HG02973 (cell line): ENCODE results near the gene CARD10.
"Not testable (repeated sequence)": the region's sequence is repeated elsewhere in the genome, so short reads cannot be mapped to it uniquely, and the experiment has no call there.

Source experiments
- ATAC-seq: cut with Tn5 transposase; IDR thresholded peaks from one replicate; pipeline ENCODE4 v1.9.1; 2021; ENCODE audit warnings: moderate library complexity; ENCODE audit not compliant: unreplicated experiment

Gene CARD10

DNA sequence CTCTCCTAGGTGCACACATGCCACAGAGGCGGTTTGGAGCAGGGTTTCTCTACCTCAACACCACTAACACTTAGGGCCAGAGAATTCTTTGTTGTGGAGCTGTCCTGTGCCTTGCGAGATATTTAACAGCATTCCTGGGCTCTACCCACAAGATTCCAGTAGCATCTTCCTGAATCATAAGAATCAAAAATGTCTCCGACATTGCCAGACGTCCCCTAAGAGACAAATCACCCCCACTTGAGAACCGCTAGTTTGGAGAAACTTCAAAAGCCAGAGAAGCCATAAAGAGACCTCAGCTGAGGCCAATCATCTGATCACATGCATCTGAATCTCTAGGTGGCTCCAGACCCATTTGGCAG is 49.1 kb downstream of the CARD10 start:
- no peak for ATAC-seq

DNA sequence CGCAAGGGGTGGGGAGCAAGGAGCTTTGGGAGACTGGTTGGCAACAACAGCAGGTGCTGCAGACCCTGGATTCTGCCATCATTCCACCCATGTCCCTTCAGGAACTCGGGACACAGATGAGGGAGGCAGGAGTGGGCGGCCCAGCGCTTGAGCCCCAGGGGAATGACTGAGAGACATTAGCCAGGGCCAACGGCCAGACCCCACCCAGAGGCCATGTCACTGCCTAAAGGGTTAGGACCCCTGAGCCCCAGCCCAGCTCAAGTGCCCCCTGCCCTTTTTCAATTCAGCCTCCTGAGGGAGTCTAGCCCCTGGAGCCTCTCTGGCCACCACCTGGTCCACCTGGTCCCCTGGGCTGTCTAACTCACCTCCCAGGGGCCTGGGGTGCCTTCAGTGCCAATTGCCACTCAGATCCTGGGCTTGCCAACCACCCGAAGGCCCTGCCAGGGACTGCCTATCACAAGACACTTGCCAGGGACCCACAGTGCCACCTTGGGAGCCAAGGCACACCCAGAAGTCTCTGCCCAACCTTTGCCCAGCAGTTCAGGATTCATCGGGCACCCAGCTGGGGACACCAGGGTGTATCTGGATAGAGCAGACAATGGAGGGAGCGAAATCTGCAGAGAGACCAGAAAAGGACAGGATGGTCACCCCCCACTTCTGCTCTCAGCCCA is 49.7 kb downstream of the CARD10 start:
- no peak for ATAC-seq

DNA sequence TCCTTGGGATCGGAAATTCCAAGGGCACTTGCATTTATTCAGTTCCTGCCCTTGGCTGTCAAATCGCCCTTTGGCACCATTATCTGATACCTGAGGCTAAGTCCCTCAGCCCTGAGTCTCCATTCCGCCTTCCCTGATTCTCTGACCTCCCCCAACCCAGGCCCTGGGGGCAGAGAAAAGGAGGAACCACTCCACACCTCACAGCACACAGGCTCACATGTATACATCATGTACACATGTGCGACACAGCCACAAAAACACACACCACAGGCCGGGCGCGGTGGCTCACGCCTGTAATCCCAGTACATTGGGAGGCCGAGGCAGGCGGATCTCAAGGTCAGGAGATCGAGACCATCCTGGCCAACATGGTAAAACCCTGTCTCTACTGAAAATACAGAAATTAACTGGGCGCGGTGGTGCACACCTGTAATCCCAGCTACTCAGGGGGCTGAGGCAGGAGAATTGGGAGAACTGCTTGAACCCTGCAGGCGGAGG is 51.0 kb downstream of the CARD10 start:
- not testable (repeated sequence) for ATAC-seq

DNA sequence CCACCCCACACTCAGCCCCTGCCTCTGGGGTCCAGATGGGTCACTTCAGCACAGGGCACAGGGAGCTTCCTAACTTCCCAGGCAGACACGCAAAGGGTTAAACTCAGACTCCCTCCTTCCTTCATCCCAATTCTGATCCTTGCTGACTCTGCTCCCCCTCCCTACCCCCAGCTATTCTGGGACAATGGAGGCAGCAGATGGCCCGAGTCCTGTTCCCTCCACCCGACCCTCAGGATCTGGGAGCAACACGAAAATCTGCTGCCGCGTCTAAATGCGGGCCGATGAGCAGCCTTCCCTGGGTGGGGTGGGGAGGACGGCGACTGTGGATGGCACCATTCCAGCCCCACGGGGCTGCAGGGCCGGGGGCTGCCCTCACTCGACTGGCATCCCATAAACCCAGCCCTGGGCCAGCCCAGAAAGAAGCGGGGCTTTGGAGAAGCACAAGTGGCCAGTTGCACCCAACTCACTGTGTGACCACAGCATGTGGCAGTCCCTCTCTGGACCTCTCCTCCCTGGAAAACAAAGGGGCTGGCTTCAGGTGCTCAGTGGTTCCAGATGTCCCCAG is 51.7 kb downstream of the CARD10 start:
- ATAC-seq = no peak

DNA sequence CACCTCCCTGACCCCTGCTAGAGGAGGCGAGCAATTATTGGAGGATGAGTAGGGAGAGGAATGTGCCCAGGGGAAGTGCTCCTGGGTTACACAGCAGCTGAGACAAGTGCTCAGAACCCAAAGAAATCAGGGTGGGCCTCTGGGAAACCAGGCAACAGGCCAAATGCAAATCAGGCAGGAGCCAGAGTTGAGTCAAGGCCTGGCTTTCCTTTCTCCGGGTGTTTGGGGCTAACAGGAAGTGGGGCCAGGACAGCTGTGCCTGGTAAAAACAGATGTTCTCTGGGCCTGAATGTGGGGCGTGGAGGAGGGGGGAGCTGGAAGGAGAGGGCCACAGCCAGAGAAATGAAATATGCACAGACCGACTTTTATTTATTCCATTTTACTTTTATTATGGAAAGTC is 55.0 kb downstream of the CARD10 start:
- ATAC-seq = no peak

DNA sequence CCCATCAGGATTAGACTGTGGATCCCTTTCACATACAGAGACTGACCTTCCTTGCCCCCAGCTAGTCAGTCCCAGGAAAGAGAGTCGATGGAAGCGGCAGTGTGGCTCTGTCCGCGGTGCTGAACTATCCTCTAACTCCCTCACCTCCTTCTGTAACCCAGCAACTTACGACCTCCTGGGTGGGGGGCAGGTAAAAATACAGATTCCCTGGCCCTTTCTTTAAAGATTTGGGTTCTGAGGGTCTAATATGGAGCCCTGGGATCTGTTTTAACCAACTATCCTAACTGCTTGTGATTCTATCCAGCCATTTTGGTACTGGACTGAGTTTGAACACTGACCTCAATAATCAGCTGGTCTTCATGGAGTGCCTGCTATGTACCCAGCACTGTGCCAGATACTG is 56.2 kb downstream of the CARD10 start:
- ATAC-seq = no peak

DNA sequence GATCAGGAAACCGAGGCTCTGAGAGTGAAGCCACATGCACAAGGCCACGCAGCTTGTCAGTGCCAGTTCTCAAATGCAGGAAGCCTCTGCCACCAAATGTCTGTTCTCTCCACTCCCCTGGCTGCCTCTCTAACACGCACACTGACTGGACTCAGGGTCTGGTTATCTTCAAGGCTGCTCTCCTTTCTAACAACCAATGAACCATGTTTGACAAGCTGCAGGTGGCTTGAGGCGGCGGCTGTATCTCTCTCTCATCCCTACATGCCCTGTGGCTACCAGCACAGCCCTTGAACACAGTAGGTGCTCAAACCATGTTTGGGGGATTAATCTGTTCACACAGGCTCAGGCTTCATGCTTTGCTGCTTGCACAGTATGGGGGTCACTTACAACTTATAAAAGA is 56.8 kb downstream of the CARD10 start:
- ATAC-seq = no peak

DNA sequence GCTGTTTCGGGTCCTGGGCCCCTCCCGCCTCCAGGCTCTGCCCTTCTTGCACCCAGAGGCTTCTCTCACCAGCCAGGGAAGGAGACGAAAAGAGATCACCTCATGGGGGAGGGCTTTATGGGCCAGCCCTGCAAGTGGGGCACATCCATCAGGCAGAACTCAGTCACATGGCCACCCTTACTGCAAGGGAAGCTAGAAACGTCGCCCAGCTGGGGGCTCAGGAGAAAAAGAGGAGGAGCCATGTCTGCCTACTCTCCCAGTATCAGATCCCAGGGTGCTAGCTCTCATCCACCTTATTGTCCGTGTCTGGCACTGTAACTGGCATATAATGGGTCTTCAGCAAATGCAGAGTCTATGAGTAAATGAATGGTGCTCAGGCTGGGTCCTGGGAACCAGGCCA is 57.3 kb downstream of the CARD10 start:
- ATAC-seq = no peak

DNA sequence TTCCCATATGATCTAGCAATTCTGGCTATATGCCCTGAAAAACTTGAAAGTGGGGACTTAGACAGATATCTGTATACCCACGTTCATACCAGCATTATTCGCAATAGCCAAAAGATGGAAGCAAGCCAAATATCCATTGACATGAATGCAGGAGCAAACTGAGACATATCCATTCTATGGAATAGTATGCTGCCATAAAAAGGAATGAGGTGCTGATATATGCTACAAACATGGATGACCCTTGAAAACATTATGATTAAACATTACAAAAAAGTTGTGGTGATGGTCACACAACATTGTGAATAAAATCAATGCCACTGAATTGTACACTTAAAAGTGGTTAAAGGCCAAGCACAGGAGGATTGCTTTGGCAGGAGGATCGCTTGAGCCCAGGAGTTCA is 58.5 kb downstream of the CARD10 start:
- no peak for ATAC-seq

DNA sequence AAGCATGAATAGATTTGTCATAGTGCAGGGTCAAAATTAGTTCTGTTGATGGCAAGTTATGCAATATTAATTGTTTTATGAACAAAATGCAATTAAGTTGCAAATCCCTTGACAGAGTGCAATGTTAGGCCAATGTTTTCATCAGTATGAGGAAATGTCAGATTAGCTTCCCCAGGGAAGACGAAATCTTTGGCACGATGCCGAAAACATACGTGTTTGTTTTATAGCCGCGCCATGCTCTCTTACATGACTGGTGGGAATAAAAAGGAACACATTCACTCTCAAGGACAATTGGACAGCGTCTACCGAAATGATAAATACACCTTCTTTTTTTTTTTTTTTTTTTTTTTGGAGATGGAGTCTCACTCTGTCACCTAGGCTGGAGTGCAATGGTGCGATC is 60.0 kb downstream of the CARD10 start:
- no peak for ATAC-seq

DNA sequence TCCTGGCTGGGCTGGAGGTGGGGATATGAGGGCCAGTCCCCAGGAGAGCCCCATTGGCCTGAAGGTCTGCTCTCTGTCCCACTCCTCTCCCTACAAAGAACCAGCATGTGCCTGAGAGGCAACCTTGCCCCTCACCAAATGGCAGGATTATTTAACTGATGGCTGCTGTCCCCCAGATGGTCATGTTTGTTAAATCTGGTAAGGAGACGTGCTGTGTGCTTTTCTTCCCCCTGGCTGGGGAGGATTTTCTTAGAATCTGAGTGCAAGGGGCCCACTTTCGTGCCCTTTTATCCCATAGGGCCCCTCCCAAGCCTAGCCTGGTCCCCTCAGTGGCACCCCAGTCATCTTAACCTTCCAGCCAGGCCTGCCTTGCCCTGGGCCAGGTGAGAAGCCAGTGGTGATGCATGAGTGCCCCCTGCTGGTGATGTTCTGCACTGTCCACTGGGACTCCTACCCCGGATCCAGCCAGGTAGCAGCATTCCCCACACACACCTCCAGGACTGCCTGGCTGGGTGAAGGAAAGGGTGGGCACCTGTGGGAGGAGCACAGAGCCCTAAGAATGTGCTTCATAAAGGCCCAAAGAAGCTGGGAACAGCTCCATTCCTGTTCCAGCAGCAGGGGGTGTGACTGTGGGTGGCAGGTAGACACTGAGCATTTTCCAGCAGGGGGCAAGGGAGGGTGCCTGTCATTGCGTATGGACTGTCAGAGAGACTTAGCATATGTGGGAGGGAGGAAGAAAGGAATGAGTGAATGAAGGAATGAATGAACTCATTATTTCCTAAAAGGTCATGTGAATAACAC is 61.9 kb downstream of the CARD10 start:
- ATAC-seq = no peak

DNA sequence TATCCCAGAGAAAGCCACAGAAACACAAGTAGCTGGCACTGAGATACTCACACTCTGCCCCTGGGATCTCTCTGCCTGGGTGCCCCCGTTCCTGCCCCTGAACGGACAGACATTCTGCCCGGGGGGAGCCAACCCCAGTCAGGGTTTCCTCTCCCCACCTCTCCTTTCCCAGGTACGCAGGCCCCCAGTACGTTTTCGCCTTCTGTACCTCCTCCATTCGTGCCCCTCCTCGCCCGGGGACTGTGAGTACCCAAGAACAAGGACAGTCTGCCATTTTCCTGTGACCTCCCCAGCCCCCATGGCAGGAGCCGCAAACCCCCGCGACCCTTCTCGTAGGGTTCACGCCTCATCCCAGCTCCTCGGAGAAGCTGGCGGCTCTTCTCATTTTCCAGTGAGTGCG is 62.9 kb downstream of the CARD10 start:
- no peak for ATAC-seq

DNA sequence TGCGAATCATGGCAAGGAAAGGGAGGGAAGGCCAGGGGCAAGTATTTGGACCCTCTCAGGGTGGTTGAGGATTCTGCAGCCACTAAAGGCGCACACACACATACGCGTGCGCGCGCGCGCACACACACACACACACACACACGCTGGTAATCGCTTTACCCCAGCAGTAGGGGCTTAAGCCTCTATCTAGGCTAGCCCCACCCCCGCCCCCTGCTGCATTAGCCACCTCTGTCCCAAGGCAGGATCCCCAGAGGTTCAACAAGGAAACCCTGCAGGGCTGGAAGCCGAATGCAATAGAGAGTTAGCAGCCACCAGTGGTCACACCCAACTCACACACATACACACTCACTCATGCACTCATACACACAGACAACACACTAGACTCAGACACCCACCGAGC is 63.3 kb downstream of the CARD10 start:
- no peak for ATAC-seq

DNA sequence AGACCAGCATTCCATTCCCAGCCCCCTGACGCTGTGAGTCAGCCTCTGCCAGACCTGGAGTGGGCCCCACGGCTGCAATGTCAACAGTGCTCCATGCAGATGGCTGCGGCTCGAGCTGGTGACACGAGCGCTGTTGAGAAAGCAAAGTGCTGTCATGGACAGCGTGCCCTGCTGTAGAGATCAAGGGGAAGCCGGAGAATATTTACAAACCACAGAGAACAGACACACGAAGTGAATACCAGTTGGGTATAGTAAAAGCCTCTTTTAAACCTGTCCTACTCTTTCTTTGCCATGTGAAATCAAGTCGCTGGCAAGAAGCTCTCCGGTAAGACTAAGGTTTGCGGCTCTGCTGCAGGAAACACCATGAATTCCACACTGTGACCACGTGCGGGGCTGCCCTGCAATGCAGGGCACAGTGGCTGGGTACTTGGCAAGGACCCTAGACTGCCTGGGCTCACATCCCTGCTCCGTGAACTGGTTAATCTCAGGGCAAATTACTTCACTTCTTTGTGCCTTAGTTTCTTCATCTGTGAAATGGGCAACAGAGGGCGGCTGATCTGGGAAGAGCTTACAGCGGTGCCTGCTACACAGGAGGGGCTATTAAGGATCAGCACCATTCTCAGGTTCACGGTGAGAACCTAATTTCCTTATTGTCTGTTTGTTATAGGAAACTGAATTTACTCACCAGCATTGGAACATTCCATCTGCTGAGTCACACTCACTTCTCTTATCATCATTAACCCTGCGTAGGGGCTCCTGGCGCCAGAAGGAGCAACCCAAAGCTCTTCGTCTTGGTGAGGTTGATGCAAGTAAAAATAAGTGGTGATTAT is 64.1 kb downstream of the CARD10 start:
- ATAC-seq = no peak

DNA sequence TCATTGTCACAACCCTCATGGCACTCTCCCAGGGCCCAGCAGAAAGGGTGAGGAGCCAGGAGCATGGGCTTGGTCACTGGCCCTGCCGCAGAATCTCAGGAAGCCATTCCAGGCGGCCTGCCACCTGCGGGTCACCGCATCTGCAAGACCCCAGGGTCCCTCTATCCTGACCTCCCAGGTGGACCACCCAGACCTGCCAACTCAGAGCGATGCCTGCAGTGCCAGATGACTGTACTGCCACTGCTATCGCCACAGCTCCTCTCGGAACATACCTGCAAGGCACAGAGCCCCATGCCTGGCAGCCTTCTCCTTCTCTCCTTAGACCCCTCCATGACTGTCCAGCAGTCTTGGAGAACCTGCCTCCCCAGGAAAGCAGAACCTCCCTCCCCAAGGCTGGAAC is 65.5 kb downstream of the CARD10 start:
- ATAC-seq = no peak

DNA sequence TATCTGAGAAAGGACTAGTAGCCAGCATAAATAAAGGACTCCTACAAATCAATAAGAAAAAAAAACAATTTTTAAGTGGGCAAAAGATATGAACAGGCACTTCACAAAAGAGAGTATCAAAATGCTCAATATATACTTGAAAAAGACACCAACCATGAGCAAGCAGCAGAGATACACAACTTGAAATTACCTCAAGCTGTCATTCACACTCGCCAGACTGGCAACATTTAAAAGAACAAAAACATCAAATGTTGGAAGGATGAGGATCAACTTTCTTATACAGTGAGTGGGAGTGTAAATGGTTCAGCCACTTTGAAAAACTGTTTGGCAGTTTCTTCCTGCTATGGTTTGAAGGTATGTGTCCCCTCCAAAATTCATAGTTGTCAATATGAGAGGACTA is 68.0 kb downstream of the CARD10 start:
- ATAC-seq = no peak

DNA sequence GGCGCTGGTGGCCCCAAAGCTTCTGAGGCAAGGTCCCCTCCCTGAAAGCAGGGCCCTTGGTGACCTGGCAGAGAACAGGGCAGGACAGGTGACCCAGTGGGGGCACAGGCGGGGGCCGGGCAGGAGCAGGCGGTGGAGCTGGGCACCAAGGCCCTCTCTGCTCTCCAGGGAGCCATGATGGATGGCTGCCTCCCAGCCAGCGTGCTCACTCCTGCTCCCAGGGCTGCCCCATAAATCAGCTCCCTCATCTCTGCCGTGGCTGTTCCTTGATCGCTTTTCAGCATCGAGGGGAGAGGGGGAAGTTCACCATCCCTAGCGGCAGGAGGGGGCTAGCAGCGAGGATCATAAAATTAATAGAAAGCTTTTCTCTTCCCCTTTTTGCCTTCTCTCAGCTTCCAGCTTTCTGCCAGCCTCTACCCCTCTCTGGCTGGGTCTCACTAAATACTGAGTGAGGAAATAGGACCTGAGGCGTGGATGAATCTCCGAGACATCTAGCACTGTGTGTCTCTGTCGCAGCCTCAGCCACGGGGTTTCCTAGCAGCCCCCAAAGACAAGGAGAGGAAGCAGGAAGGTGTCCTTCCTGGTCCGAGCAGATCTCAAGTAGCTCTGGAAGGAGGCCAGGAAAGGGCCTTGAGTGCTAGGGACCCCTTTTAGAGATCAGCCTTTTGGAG is 69.7 kb downstream of the CARD10 start:
- no peak for ATAC-seq

DNA sequence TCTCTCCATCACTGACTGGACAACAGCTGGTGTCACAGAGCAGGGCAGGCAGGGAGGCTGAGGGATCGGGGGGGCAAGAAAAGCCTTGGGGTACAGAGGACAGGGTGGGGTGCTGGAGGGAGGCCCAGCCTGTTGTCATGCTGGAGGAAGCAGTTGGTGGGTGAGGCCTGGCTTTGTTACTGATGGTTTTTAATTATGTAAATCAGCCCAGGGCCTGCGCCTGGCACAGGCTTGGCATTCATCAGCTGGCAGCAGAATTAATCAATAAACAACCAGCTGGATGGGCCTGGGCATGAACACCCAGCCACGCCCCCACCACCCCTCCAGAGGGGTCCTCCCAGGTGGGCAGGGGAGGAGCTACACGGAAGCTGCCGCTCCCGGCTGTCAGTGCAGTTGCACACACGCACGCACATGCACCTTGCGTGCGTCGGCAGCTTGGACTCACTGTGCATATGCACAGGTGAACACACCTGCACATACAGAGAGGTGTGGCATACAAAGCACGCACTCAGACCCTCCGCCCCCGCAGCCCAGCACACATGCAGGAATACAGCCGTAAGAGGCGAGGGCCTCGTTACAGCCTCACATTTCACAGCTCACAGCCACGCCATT is 70.6 kb downstream of the CARD10 start:
- ATAC-seq = no peak

DNA sequence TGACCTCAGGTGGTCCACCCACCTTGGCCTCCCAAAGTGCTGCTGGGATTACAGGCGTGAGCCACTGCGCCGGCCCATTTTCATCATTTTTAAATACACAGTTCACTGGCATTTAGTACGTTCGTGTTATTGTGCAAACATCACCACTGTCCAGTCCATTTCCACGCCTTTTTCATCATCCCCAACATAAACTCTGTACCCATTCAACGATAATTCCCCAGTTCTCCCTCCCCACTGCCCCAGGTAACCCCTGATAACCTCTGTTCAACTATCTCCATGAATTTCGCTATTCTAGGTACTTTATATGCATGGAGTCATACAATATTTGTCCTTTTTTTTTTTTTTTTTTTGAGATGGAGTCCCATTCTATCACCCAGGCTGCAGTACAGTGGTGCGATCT is 73.7 kb downstream of the CARD10 start:
- no peak for ATAC-seq

DNA sequence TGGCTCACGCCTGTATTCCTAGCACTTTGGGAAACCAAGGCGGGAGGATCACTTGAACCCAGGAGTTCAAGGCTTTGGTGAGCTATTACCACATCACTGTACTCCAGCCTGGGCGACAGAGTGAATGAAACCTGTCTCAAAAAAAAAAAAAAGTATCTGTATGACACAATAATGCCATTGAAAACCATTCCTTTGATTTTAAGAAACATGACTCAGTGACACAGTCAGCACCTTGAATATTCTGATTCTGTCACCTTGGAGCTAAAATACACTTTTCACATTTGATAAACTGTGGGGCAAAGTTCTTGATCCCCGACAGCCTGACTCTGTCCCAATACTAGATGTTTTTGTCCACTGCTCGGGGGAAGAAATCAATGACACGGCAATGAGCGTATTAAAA is 75.2 kb downstream of the CARD10 start:
- no peak for ATAC-seq
